ENCODE measurements around the gene CADPS.

CADPS gene

DNA sequence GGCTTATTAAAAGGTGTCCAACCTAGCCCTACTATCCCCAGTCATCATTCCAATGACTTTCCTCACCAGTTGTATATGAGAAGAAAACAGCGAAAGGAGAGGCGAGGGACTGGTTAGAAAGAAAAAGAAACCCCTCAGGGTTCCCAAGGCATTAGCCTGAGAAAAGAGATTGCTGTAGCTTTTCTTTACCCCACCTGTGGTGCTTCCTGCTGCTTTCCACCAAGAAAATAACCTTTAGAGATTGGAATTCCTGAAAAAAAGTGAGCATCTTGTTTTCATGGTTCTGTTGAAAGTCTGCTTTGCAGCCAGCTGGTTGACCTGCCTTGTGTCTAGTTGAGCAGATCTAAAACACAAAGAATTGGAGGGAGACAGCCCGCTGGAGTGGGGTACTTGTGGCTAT lies 196.4 kb downstream of the CADPS start:
- DNase-seq: no peak

DNA sequence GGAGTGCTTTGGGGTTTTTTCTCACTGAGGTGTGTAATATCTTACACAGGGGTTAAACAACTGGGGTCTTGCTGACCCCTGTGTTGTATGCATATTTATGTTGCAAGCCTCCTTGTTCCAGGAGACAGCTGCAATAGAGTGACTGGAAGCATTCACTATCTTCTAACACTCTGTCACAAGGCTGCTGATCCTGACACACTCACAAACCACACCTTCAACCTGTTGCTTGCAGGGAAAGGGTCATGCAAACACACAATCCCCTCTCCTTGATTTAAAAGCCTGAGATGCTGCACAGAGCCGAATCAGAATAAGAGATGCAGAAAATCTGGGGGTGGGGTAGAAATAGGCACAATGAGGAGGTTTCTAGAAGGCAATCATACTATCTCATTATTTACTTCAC lies 197.3 kb downstream of the CADPS start:
- no peak for DNase-seq

DNA sequence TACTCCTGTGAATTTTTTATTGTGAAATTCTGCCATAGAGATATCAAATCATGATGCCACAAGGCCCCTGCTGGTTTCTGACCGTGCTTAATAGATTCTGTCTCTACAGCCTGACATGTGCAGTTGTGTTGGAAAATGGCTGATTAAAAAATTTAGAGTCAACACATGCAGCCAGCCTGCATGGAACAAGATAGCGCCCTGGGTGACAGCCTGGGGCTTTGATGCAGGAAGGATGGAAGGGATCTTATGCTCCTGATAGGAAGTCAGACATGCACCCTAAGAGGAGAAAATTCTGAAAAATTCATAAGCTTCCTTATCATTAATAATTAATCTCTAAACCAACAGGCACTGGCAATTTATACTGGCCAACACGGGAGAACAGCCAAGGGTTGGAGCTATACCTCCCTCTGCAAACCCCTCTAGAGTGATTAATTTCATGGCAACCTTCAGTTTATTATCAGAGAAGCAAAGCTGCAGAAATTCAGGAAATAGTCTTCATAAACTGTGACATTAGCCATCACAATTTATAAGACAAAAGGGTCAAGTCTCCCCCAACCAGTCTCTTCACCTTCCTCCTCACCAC lies 198.4 kb downstream of the CADPS start:
- no peak for DNase-seq

DNA sequence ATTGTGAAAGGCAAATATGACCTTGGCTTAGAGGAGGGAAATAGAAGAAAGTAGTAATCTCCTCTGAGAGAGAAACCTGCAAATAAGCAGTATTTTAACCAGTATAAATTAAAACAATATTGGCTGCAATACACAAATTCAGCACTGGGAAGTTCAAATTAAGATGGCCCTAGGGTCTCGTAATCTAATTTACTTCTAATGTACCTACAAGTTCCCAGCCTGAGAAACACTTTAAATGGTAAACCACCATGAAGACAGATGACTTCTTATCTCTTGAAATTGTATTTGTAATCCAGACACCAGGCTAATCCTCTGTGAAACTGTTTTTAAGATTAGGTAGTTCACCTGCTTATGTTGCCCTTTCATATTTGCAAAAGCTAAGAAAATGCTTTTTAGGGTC lies 199.7 kb downstream of the CADPS start:
- no peak for DNase-seq

DNA sequence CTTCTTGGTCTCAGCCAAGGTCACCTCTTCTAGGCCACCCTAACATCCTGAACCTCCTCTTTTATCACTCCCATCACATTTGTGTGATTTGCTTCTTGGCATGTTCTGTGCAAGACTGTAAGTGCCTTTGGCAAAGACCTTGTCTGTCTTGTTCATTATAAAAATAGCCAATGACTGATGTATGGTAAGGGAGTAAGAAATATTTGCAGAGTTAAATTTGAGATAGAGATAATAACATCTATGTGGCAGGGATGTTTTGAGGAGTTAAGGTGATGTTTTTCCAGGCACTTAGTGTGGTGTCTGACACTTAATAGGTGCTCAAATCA lies 202.3 kb downstream of the CADPS start:
- DNase-seq: no peak

DNA sequence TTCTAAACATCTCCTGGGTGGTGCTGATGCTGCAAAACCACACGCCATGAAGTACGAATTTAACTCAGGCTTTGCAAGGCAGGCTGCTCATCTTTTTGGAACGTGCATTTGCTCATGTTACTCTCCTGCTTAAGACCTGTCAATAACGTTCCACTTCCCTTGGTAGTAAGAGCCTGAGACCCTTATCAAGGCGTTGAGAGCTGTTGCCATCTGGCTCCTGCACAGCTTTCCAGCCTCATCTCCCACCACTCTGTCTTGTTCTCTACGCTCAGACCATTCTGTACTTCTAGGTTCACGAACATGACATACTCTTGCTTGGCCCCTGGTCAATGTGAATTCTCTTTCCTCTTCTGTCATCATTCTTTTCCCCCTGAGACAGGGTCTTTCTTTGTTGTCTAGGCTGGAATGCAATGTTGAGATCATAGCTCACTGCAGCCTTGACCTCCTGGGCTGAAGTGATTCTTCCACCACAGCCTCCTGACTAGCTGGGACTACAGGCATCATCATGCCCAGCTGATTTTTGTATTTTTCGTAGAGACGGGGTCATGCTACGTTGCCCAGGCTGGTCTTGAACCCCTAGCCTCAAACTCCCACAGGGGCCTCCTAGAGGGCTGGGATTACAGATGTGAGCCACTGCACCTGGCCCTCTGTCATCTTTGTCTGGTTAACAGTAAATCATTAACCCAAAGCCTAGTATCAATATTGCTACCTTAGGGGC lies 202.8 kb downstream of the CADPS start:
- DNase-seq: no peak

DNA sequence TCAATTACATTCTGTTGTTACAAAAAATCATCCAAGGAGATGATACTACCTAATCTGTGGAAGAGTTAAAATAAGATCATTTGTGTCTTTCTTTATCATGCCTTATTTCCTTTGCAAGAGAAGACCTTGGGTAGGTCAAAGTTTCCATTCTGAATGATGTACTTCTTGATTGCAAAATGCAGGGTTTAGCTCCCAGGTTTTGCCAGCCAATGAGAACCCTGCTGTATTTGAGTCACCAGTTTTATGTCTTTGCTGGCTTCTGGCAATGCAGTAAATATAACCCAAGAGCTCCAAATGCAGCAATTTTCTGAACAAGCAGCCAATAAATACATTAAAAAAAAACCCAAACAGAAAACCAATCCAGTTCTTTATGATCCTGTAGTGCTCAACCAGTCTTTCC lies 204.9 kb downstream of the CADPS start:
- no peak for DNase-seq

DNA sequence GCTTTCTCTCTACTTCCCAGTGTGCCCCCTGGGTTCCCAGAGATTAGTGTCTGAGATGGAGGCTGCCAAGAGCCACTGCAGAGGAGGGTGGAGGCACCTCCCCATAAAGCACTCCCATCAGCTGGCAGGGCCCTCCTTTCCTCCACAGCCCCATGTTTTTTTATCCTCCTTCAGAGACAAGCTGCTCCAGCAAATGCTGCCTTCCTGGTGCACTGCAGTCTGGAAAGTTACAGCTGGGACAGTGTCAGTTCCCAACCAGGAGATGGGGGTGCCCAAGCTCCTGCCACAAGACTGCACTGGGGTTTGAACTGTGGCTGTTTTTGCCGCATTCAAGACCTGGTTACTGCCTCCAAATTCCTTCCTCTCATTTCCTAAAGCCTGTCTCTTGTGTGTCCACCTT lies 206.1 kb downstream of the CADPS start:
- no peak for DNase-seq

DNA sequence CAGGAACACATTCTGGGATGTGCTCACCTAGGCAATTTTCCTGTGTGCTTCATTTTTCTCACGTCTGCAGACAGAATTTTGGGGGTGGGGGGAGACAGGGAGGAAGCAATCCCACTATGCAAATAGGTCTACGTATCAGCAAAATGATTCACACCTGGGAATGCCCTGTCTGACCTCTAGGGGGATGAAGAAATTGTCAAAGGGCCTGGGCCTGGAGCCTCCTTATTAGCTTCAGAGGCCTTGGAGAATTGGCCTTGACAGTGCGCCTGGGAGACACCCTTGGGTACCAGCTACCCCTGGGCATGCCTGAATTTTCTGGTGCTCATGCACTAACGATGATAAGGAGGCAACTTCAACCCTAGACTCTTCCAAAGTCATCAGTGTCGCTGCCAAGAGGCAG lies 207.5 kb downstream of the CADPS start:
- DNase-seq: no peak

DNA sequence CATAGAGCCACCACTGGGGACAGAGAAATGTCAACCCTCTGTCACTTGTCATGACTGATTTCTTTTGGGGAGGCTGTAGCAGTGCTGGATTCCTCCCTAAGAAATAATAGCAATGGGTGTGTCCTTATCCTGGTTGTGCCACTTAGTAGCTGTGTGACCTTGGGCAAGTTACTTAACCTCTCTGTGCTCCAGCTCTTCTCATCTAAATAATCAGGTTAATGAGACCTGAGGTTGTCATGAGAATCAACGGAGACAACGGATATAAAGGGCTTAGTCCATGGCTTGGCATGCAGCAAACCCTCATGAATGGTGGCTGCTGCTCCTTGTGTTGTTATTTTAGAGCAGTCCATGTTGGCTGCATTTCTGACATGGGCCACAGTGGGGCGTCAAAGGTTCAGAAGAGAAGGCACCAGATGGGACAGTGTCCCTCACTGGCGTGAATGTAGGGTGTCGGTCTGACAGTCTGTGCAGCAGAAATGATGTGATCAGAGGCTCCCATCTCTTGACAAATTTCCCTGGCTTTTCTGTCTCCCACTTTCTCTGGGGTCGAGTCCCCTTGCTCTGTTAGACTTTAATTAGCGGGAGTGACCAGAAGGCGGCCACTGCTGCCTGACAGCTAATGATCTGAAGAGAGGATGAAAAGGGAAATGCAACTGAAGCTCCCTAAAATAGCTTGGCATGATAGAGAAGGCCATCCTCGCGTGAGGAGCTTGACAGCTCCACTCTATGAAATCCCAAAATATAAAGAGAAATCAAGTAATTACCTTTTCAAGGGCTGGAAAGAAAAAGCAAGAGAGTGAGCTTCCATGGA lies 209.4 kb downstream of the CADPS start:
- DNase-seq: peak; percentile 3

DNA sequence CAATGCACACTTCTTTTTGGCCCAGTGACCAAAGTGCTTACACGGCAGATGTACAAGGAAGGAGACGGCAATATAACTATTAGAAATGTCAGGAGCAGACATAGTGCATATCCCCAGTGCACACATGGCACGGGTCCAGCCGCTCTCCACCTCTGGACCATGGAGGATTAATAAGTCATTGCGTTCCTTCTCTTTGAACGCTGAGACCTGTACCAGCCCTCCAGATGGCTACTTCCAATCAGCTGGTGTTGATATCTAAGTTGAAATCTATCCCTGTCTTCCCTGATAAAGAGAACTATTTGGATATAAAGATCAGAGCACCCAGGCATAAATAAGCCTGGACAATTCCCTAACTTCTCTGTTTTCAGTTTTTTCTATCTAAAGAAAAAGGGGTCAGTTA lies 212.5 kb downstream of the CADPS start:
- DNase-seq: no peak

DNA sequence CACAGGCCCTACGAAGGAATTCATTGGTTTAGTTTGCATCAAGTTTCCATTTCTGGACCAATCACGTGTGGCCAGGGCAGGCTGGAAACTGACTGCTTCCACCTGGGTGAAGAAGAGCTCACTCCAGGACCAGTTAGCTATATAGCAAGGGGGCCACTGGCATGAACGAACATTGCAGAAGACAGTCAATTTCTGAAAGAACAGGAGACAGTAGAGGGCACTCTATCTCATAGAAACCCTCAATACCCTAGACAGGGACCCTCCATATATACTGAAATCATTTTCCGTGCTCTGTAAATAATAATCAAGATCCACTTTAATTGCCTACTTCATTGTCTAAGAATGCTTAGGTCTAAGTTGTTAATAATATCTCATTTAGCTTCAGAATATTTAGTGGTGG lies 215.6 kb downstream of the CADPS start:
- DNase-seq: no peak

DNA sequence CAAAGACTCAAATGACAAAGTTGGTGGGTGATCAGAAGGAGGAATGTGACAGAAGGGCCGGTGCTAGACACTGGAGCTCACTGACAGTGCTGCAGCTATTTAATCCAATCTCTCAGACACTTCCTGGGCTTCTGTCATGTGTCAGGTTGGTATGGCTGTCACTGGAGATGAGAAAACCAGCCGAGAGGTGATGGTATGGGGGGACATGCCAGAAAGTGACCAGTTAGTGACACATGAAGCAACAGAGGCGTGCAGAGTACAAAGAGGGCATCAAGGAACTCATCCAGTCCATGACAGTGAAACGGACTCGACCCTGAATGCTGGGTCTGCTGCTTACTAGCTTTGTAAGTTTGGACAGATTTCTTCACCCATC lies 219.5 kb downstream of the CADPS start:
- DNase-seq: no peak

DNA sequence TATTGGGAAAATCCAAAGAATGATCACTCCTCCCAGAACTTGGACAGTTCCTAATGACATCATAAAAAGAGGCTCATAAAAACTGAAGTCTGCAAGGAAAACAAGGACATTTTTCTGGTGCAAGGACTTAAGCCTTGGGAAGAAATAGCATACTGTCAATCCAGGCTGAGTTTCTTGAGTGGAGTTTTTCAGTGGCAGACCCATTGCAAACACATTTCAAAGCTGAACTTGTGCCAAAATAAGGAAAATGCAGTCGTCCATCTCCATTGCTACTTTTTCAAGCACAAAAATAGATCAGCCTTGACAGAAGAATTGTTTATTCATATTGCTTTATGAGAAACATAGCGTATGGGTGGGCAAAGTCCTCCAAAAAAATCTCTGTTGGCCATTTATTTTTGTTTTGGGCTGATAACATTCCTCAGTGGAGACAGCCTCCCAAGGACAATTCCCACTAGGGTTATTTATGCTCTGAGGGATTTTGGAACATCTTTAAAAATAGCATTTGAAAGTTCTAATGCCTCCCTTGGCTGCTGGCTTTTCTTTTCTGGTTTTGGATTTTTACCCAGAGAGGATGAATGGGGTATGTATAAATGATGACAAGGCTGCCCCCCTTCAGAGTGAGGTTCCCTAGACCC lies 220.0 kb downstream of the CADPS start:
- no peak for DNase-seq

DNA sequence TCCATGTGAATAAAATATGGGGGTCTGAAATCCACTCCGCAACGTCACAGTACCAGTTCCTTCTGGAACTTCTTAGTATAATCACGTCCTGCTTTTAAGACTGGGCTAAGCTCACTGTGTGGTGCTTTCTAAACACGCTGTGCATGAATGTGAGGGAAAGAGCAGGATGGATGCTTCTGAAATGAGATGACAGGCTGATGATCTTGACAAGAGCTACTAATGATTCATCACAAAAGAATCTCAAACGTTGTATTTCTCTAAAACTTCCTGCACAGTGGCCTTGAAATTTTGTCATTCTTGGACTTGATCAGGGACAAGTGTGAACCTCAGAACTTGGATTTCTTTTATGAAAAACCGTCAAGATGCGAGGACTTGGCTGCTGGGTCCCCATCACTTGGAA lies 221.4 kb downstream of the CADPS start:
- no peak for DNase-seq

DNA sequence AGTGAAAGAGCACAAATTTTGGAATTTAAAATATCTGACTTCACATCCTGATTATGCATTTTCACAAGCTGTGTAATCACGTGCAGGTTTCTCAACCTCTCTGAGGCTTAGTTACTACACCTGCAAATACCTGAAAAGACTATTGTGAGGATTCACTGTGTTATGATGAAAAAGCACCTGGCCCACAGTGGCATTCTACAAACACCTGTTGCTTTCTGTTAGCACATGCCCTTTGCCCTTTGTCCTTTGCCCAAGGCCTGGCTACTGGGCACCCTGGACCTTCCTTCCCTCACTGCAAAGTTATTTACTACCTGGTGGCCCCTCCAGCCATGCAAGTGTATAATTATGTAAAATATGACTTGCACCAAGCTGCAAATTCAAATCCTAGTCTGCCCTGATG lies 227.5 kb downstream of the CADPS start:
- DNase-seq: no peak

DNA sequence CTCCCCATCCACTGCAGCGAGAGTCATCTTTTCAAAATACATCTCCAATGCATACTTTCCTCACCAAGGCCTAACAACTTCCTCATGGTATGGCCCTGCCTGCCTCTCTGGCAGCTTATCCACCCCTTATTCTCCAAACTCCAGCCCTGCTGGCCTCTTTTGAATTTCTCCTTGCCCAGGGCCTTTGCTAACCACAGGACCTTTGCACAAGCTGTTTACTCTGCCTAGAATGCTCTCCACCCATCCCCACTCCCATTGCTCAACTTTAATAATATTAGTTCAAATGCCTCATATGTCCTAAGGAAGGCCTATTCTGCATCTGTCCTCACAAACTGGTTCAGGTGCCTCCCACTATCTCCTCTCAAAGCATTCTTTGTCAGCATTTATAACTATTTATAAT lies 230.7 kb downstream of the CADPS start:
- DNase-seq: no peak

DNA sequence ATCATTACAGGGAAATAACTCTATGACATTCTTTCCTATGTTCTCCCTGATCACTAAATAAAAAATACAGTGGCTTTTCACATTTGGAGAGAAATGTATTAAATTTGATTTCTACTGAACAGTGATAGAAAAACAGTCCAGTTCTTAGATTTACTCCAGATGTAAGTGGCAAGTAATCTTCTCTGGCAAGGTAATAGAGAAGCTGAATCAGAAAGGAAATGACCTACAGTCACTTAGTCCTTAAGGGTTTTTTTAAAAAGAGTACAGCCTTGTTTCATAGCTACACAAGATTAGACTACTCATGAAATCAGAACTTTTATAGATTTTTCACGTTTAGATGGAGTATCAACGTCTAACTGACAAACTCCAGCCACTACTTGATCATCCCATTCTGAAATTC lies 236.9 kb downstream of the CADPS start:
- DNase-seq: no peak

DNA sequence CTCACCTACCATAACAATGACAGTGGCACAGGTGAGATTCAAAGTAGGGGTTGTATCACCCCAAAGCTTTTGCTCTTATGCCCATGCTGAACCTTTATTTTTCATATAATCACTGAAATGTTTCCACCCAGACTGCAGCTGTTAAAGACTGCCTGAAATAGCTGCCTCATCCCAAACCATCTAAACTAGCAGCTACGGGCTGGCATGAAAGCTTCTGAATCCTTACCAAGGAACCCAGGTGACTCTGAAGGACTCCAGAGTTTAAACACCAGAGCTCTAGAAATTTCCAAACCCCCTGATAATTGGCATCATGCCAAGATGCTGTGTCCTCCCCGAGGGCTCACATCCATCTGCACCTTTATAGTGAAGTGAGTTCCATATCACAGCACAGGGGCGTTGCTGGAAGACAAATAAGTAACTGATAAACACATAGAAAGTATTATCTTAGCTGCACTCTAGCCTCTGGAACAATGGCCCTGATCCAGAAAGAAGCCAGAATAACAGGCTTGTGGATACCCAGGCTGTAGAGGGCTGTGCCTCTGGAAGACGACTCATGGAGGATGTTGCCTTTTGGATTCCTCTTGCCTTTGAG lies 238.9 kb downstream of the CADPS start:
- DNase-seq: no peak

DNA sequence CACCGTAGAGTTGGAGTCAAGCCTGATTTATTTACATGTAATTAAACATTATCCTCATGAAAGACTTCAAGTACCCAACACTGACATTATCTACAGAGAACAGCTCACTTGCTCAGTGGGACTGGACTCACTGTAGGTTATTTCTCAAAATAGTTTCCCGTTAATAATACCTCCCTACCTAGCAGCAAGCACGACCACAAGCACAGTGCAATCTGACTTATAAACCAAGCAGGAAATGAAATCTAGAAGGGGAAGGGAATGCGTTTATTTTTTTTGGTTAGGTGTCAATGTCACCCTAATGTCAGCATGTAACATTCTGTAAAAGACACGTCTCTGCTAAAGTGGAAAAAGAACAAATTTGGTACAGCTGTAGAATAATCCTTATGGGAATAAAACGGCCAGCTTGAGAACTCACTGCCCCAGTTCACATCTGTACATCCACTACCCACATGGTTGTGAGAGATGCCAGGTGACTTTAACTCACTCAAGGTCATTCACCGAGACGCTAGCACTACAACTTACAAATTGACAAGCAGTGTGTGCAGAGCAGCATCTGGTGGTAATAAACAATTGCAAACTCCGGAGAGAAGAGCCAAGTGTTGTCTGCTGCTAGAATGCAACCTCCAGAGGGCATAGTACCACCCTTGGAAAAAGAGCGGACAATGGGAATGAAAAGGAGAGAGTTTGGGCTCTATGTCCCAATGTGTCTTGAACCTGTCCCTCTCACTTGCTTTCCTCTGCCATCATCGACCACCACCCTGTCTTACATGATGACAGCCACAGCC lies 242.5 kb downstream of the CADPS start:
- no peak for DNase-seq

DNA sequence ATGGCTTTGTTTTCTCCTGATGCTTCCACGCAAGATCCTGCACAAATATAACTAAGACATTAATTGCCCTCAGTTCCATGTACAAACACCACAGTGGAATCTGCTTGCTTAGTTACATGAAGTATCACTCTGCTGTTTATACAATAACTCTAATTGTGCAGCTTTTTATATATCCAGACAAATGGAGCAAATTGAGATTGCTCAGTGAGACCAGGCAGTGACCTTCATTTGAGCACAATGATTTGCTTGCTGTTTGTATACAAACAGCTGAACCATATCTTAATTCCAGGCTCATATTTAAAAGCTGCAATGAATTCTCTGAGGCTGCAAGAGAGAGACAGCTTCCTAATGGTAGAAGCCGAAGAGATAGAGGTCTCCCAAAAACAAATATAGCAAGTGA lies 243.7 kb downstream of the CADPS start:
- no peak for DNase-seq

DNA sequence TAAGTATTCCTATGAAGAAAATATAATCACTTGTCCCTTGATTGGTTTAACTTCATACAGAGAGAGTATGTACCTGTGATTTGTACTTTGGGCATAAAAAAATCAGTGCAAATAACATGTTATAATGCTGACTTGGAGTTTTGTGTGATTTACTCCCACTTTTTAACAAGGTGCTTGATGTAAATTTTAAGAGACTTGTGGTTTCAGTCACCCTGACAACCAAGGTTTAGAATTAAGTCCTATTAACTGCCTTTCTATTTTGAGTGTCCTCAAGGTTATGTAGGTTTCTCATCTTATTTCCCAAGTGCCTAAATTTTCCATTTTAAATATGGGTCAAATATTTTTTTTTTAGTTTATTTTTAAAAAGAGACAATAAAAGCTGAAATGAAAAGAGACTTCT lies 244.6 kb downstream of the CADPS start:
- no peak for DNase-seq

DNA sequence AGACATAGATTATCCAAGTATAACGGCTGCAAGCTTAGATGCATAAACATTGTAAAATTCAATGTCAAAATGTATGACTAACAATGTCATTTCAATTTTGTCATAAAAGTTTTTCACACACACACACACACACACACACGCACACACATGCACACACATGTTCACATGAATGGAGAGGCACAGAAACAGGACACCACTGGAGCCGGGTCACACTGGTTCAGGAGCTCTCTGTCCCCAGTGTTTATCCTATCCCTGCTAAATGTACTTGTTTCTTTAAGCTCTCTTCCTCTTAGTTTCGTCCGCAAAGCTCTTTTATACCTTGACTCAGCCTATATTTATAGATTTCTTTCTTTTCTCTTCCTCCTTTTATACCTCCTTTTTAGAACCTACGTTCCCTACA lies 249.9 kb downstream of the CADPS start:
- DNase-seq: no peak

Measured in GF-D8 (cell line).